Measurements from ENCODE around the gene TIMP1. TPM values are rescaled to one million over a fixed set of nuclear protein-coding genes. Genes with fewer than 3 reads are reported as not detected.

TIMP1 gene
- total and polyA plus RNA-seq, 4 experiments from 2014 or later: 147 to 339 (median 238) TPM

DNA sequence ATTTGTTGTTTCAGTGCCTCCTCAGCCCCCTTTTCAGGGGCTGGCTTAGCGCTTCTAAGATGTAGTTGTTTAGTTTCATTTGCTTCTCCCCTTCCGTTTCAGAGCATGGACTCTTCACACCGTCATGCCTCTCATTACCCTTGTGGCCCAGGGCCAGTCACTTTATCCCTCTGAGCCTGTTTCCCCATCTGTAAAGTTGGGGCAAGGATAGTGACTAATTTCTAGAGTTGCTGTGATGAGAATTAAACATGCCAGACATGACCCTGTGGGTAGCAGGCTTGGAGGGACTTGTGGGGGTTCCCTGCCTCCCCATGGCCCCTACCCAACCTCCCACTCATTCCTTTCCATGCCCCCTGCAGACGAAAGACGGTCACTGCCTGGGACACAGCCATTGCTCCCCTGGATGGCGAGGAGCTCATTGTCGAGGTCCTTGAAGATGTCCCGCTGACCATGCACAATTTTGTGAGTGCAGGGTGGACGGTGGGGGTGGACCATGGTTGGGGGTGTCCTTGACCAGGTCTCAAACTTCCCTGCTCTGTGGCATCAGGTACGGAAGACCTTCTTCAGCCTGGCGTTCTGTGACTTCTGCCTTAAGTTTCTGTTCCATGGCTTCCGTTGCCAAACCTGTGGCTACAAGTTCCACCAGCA lies 17.7 kb upstream of the TIMP1 start:
- Mint-ChIP-seq H3K36me3 (peaks cover 16 to 57% of the 10 kb centered on the region in 2 donors), H3K9me3 (peaks cover 0 to 2% (median 0%) of the 10 kb centered on the region in 8 donors), H3K4me1 (peaks cover 20 to 52% (median 34%) of the 10 kb centered on the region in 4 donors), H3K27me3 (no peaks in the 10 kb centered on the region), H3K4me3 (peak overlapping the region in 3 of 8 donors; percentile 12 to 65 (median 52)), H3K27ac (peak overlapping the region in 3 of 7 donors; percentile 22 to 70 (median 60))
- Histone ChIP-seq H3K4me1 (ENCODE audit: insufficient read depth, low read length) (peaks cover 43% of the 10 kb centered on the region), H3K27ac (ENCODE audit: low read depth, low read length) (no peak overlapping the region), H3K4me3 (ENCODE audit: low read length in 2 of 2) (no peak overlapping the region), H3K36me3 (ENCODE audit: insufficient read depth, low read length) (peaks cover 56% of the 10 kb centered on the region), H3K9me3 (ENCODE audit: control insufficient read depth in 1 of 2, low read length in 2 of 2) (no peaks in the 10 kb centered on the region), H3K27me3 (ENCODE audit: insufficient read depth, low read length) (no peaks in the 10 kb centered on the region)
- intact Hi-C loops (cut with micrococcal nuclease): no loop called here
- no peak for DNase-seq
- ChIA-PET CTCF (ENCODE audit: partially characterized antibody) (no interaction called here), POLR2A (ENCODE audit: partially characterized antibody) (no interaction called here)

DNA sequence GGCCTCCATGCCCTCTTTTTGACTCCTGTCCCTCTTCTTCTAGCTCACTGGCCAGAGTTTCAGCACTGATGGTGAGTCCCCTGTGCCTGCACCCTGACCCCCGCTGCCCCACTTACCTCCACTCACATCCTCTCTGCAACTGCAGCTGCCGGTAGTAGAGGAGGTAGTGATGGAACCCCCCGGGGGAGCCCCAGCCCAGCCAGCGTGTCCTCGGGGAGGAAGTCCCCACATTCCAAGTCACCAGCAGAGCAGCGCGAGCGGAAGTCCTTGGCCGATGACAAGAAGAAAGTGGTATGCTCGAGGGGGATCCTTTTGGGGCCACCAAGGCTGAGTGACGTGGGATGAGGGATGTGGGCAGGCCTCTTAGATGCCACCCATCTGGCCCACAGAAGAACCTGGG lies 15.4 kb upstream of the TIMP1 start:
- Mint-ChIP-seq H3K4me3 (no peak overlapping the region), H3K9me3 (no peaks in the 10 kb centered on the region), H3K27ac (peak overlapping the region in 2 of 7 donors; percentile 46 to 77), H3K27me3 (no peaks in the 10 kb centered on the region), H3K4me1 (peaks cover 13 to 36% (median 22%) of the 10 kb centered on the region in 4 donors), H3K36me3 (peaks cover 37 to 60% of the 10 kb centered on the region in 2 donors)
- no peaks in the 10 kb centered on the region for H3K27me3 ChIP-seq (ENCODE audit: insufficient read depth, low read length)
- POLR2A ChIA-PET (ENCODE audit: partially characterized antibody): no interaction called here
- H3K4me3 ChIP-seq (ENCODE audit: low read length in 2 of 2): no peak overlapping the region
- peaks cover 31% of the 10 kb centered on the region for H3K4me1 ChIP-seq (ENCODE audit: insufficient read depth, low read length)
- CTCF ChIA-PET (ENCODE audit: partially characterized antibody): no interaction called here
- no peak overlapping the region for H3K27ac ChIP-seq (ENCODE audit: low read depth, low read length)
- peaks cover 63% of the 10 kb centered on the region for H3K36me3 ChIP-seq (ENCODE audit: insufficient read depth, low read length)
- no peak for DNase-seq
- intact Hi-C loops (cut with micrococcal nuclease): no loop called here
- no peaks in the 10 kb centered on the region for H3K9me3 ChIP-seq (ENCODE audit: control insufficient read depth in 1 of 2, low read length in 2 of 2)

DNA sequence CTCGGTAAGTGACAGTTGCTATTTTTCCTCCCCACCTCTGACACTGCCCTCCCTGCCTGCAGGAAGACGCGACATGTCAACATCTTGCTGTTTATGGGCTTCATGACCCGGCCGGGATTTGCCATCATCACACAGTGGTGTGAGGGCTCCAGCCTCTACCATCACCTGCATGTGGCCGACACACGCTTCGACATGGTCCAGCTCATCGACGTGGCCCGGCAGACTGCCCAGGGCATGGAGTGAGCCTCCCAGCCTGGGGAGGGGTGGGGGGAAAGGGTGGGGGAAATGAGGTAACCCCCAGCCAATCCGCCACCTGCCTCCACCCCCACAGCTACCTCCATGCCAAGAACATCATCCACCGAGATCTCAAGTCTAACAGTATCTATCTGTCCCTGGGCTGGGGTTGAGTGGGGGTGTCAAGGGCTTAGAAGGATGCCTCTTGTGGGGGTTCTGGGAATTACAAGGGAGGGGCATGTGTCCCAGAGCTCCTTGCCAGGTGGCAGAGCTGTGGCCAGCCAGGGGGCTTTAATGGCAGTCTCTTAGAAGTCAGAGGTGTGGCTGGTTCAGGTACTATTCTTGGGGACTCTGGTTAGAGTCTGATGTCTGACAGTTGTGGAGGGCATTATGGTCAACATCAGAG lies 13.5 kb upstream of the TIMP1 start:
- Mint-ChIP-seq H3K27me3 (no peaks in the 10 kb centered on the region), H3K4me3 (no peak overlapping the region), H3K4me1 (peaks cover 9 to 27% (median 15%) of the 10 kb centered on the region in 4 donors), H3K27ac (peak overlapping the region in 2 of 7 donors; percentile 17 to 87), H3K36me3 (peaks cover 39 to 52% of the 10 kb centered on the region in 2 donors), H3K9me3 (no peaks in the 10 kb centered on the region)
- H3K4me3 ChIP-seq (ENCODE audit: low read length in 2 of 2): no peak overlapping the region
- no peak overlapping the region for H3K27ac ChIP-seq (ENCODE audit: low read depth, low read length)
- H3K27me3 ChIP-seq (ENCODE audit: insufficient read depth, low read length): no peaks in the 10 kb centered on the region
- peaks cover 11% of the 10 kb centered on the region for H3K4me1 ChIP-seq (ENCODE audit: insufficient read depth, low read length)
- peak; percentile 38 to 46 (median 44) for DNase-seq
- no peaks in the 10 kb centered on the region for H3K9me3 ChIP-seq (ENCODE audit: control insufficient read depth in 1 of 2, low read length in 2 of 2)
- intact Hi-C loops (cut with micrococcal nuclease): no loop called here
- peaks cover 53% of the 10 kb centered on the region for H3K36me3 ChIP-seq (ENCODE audit: insufficient read depth, low read length)
- CTCF ChIA-PET (ENCODE audit: partially characterized antibody): interaction anchor here (1.9 kb wide), 1 partner anchor 13 kb away, joined by 5 read pairs; the partner anchor contains the start of gene TIMP1
- POLR2A ChIA-PET (ENCODE audit: partially characterized antibody): interaction anchor here (1.2 to 1.9 kb wide), 2 partner anchors 13 to 14 kb away, joined by 3 to 8 read pairs; partner anchors contain the start of gene TIMP1

DNA sequence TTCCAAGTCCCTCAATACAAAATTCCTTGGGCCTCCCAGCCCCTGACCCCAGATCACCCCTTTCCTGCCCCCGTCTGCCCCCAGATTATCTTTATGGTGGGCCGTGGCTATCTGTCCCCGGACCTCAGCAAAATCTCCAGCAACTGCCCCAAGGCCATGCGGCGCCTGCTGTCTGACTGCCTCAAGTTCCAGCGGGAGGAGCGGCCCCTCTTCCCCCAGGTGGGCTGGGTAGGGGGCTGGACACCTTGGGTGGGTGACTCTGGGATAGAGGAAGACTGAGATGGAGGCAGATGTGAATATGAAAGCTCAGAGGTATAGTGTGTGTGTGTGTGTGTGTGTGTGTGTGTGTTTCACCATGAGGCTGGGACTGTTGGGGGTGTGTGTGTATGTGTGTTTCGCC lies 11.4 kb upstream of the TIMP1 start:
- intact Hi-C loops (cut with micrococcal nuclease): no loop called here
- peaks cover 37% of the 10 kb centered on the region for H3K36me3 ChIP-seq (ENCODE audit: insufficient read depth, low read length)
- H3K27ac ChIP-seq (ENCODE audit: low read depth, low read length): no peak overlapping the region
- H3K9me3 Mint-ChIP-seq: no peaks in the 10 kb centered on the region
- peaks cover 4 to 14% (median 8%) of the 10 kb centered on the region in 4 donors for H3K4me1 Mint-ChIP-seq
- H3K36me3 Mint-ChIP-seq: peaks cover 33 to 43% of the 10 kb centered on the region in 2 donors
- no peak for DNase-seq
- POLR2A ChIA-PET (ENCODE audit: partially characterized antibody): interaction anchor here (1.2 kb wide), 1 partner anchor 12 kb away, joined by 3 read pairs; the partner anchor contains the start of gene TIMP1
- H3K9me3 ChIP-seq (ENCODE audit: control insufficient read depth in 1 of 2, low read length in 2 of 2): no peaks in the 10 kb centered on the region
- no peak overlapping the region for H3K4me3 Mint-ChIP-seq
- CTCF ChIA-PET (ENCODE audit: partially characterized antibody): no interaction called here
- no peak overlapping the region for H3K4me3 ChIP-seq (ENCODE audit: low read length in 2 of 2)
- no peak overlapping the region for H3K27ac Mint-ChIP-seq
- H3K4me1 ChIP-seq (ENCODE audit: insufficient read depth, low read length): no peaks in the 10 kb centered on the region
- H3K27me3 ChIP-seq (ENCODE audit: insufficient read depth, low read length): no peaks in the 10 kb centered on the region
- H3K27me3 Mint-ChIP-seq: no peaks in the 10 kb centered on the region

DNA sequence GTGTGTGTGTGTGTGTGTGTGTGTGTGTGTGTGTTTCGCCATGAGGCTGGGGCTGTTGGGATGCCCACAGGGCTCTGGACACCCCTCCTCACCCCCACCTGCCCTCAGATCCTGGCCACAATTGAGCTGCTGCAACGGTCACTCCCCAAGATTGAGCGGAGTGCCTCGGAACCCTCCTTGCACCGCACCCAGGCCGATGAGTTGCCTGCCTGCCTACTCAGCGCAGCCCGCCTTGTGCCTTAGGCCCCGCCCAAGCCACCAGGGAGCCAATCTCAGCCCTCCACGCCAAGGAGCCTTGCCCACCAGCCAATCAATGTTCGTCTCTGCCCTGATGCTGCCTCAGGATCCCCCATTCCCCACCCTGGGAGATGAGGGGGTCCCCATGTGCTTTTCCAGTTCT lies 11.0 kb upstream of the TIMP1 start:
- Mint-ChIP-seq H3K27me3 (no peaks in the 10 kb centered on the region), H3K27ac (no peak overlapping the region), H3K9me3 (no peaks in the 10 kb centered on the region), H3K4me1 (peaks cover 4 to 15% (median 10%) of the 10 kb centered on the region in 4 donors), H3K36me3 (peaks cover 33 to 41% of the 10 kb centered on the region in 2 donors), H3K4me3 (no peak overlapping the region)
- no peaks in the 10 kb centered on the region for H3K4me1 ChIP-seq (ENCODE audit: insufficient read depth, low read length)
- intact Hi-C loops (cut with micrococcal nuclease): no loop called here
- no peaks in the 10 kb centered on the region for H3K27me3 ChIP-seq (ENCODE audit: insufficient read depth, low read length)
- no peak for DNase-seq
- POLR2A ChIA-PET (ENCODE audit: partially characterized antibody): no interaction called here
- no peak overlapping the region for H3K27ac ChIP-seq (ENCODE audit: low read depth, low read length)
- H3K36me3 ChIP-seq (ENCODE audit: insufficient read depth, low read length): peaks cover 37% of the 10 kb centered on the region
- CTCF ChIA-PET (ENCODE audit: partially characterized antibody): no interaction called here
- H3K9me3 ChIP-seq (ENCODE audit: control insufficient read depth in 1 of 2, low read length in 2 of 2): no peaks in the 10 kb centered on the region
- H3K4me3 ChIP-seq (ENCODE audit: low read length in 2 of 2): no peak overlapping the region

DNA sequence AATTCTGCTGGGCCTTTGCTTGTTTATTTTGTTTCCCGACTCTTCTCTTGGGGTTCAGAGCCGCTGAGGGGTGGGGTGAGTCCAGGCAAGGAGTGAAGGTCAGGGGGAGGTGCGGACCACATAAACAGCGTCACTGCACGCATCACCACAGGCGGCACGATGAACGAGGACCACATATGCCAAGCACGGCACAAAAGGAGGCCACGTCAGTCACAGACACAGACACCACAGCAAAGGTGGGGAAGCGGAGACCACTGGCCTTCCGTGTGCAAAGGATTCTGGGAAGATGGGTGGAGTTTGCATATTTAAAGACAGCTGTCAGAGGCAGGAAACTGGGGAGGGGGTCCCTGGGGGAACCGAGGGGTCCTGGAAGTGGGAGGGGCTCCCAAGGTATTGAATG lies 10.3 kb upstream of the TIMP1 start:
- no peak for DNase-seq
- H3K9me3 ChIP-seq (ENCODE audit: control insufficient read depth in 1 of 2, low read length in 2 of 2): no peaks in the 10 kb centered on the region
- no peak overlapping the region for H3K27ac ChIP-seq (ENCODE audit: low read depth, low read length)
- intact Hi-C loops (cut with micrococcal nuclease): no loop called here
- H3K4me1 ChIP-seq (ENCODE audit: insufficient read depth, low read length): no peaks in the 10 kb centered on the region
- Mint-ChIP-seq H3K27me3 (no peaks in the 10 kb centered on the region), H3K36me3 (peaks cover 33 to 36% of the 10 kb centered on the region in 2 donors), H3K27ac (peak overlapping the region in 1 of 7 donors; percentile 48), H3K4me1 (peaks cover 4 to 22% (median 11%) of the 10 kb centered on the region in 4 donors), H3K9me3 (no peaks in the 10 kb centered on the region), H3K4me3 (peak overlapping the region in 1 of 8 donors; percentile 48)
- no peak overlapping the region for H3K4me3 ChIP-seq (ENCODE audit: low read length in 2 of 2)
- H3K27me3 ChIP-seq (ENCODE audit: insufficient read depth, low read length): no peaks in the 10 kb centered on the region
- ChIA-PET POLR2A (ENCODE audit: partially characterized antibody) (no interaction called here), CTCF (ENCODE audit: partially characterized antibody) (no interaction called here)
- H3K36me3 ChIP-seq (ENCODE audit: insufficient read depth, low read length): peaks cover 33% of the 10 kb centered on the region

DNA sequence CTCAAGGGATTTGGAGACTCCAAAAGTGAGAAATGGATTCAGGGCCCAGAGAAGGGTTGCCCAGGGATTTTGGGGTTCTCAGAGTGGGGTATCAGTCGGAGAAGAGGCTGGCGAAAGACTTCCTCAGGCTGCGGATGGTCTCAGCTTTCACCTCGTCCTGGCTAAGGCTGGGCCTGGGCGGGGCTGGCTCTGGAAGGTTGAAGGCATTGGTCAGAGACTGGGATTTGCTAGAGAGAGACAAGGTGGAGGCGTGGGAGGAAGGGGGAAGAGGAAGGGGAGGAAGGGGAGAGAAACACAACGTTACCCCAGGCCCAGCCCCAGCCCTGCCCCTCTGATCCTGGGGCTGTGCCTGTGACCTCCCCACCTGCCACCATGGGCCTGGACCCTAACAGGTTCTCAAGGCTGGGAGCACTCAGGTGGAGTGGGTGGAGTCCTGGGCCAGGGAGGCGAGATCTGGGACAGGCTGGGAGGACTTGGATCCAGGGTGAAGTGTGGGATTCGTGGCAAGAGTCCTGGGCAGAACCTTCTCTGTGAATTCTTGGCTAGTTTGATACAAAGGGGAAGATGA lies 9.4 kb upstream of the TIMP1 start:
- Histone ChIP-seq H3K9me3 (ENCODE audit: control insufficient read depth in 1 of 2, low read length in 2 of 2) (no peaks in the 10 kb centered on the region), H3K4me1 (ENCODE audit: insufficient read depth, low read length) (no peaks in the 10 kb centered on the region), H3K27me3 (ENCODE audit: insufficient read depth, low read length) (no peaks in the 10 kb centered on the region), H3K4me3 (ENCODE audit: low read length in 2 of 2) (no peak overlapping the region), H3K27ac (ENCODE audit: low read depth, low read length) (no peak overlapping the region), H3K36me3 (ENCODE audit: insufficient read depth, low read length) (peaks cover 25% of the 10 kb centered on the region)
- CTCF ChIA-PET (ENCODE audit: partially characterized antibody): no interaction called here
- Mint-ChIP-seq H3K36me3 (peaks cover 28 to 29% of the 10 kb centered on the region in 2 donors), H3K9me3 (no peaks in the 10 kb centered on the region), H3K4me1 (peaks cover 4 to 24% (median 11%) of the 10 kb centered on the region in 4 donors), H3K27me3 (no peaks in the 10 kb centered on the region), H3K4me3 (peak overlapping the region in 2 of 8 donors; percentile 4 to 49), H3K27ac (peak overlapping the region in 2 of 7 donors; percentile 44 to 55)
- intact Hi-C loops (cut with micrococcal nuclease): no loop called here
- POLR2A ChIA-PET (ENCODE audit: partially characterized antibody): interaction anchor here (1.7 kb wide), 1 partner anchor 9 kb away, joined by 5 read pairs; the partner anchor contains the start of gene TIMP1
- DNase-seq: no peak

Measured in CD4-positive, alpha-beta memory T cell (primary cell).